H1 (cell line): Measurements from ENCODE around the gene PNMA6A. TPM values are rescaled to one million over a fixed set of nuclear protein-coding genes. Genes with fewer than 3 reads are reported as not detected.

Experiments
- CTCF ChIA-PET: fragments of 300-600 bp; sonication (Branson Sonifier 250); formaldehyde crosslinking; loops from one replicate; lab custom pipeline; 2021; ENCODE audit not compliant: partially characterized antibody; lab: Charles Lee
- POLR2A ChIA-PET: fragments of 300-600 bp; sonication (Branson Sonifier 250); formaldehyde crosslinking; loops from one replicate; lab custom pipeline; 2021; ENCODE audit warnings: inconsistent platforms; ENCODE audit not compliant: partially characterized antibody; lab: Charles Lee
- DNase-seq, 2 experiments: peaks; one replicate each; pipeline versions ENCODE4 v3.0.0 to v3.0.0-alpha.2; 2010 to 2022; ENCODE audit warnings: low spot score in 2 of 2, low read depth in 1 of 2, mixed read lengths in 1 of 2
- FAIRE-seq: peaks from 2 replicates; lab custom pipeline; 2011; peaks lifted over from hg19 to GRCh38; lab: Jason Lieb, UNC
- H2AFZ ChIP-seq: 2 replicates; pipeline ENCODE4 v1.8.1; 2012; ENCODE audit warnings: low read length, inconsistent platforms
- H2AK5ac ChIP-seq: 2 replicates; pipeline ENCODE4 v1.6.1; 2013; ENCODE audit warnings: low read depth, low read length
- H2BK120ac ChIP-seq: replicated peaks from 2 replicates; pipeline ENCODE3; 2013; ENCODE audit warnings: low read depth, low read length, inconsistent platforms
- H2BK12ac ChIP-seq: 2 replicates; pipeline ENCODE4 v1.6.1; 2013; ENCODE audit warnings: low read depth, low read length
- H2BK15ac ChIP-seq: 2 replicates; pipeline ENCODE4 v1.6.1; 2013; ENCODE audit warnings: low read length
- H2BK20ac ChIP-seq: 2 replicates; pipeline ENCODE4 v1.6.1; 2013; ENCODE audit warnings: low read length
- H2BK5ac ChIP-seq: 2 replicates; pipeline ENCODE4 v1.6.1; 2013; ENCODE audit warnings: low read depth, low read length
- H3K14ac ChIP-seq: 2 replicates; pipeline ENCODE4 v1.6.1; 2013; ENCODE audit warnings: inconsistent platforms; ENCODE audit not compliant: insufficient read length
- H3K18ac ChIP-seq: 2 replicates; pipeline ENCODE4 v1.6.1; 2013; ENCODE audit warnings: low read length; ENCODE audit errors: extremely low read depth
- H3K23ac ChIP-seq: 2 replicates; pipeline ENCODE4 v1.6.1; 2013; ENCODE audit warnings: inconsistent platforms; ENCODE audit not compliant: insufficient read length
- H3K23me2 ChIP-seq: 2 replicates; pipeline ENCODE4 v1.6.1; 2013; ENCODE audit warnings: low read depth, low read length
- H3K27ac ChIP-seq: 2 replicates; pipeline ENCODE4 v1.6.1; 2011; ENCODE audit warnings: low read depth, low read length, inconsistent platforms
- H3K27me3 ChIP-seq, 4 experiments: replicated peaks in 1 of 4; 1 replicate in 1 of 4; 2 replicates in 3 of 4; pipeline versions ENCODE4 v1.6.1 to v1.8.1; 2011 to 2013; ENCODE audit warnings: low read length in 3 of 4, mild to moderate bottlenecking in 3 of 4, inconsistent platforms in 2 of 4, mixed read lengths in 2 of 4, moderate library complexity in 1 of 4; ENCODE audit not compliant: control insufficient read depth in 3 of 4, insufficient read depth in 3 of 4; ENCODE audit errors: extremely low read depth in 1 of 4
- H3K36me3 ChIP-seq, 4 experiments: 2 replicates each; pipeline versions ENCODE4 v1.6.1 to v1.8.1; 2011 to 2013; ENCODE audit warnings: mild to moderate bottlenecking in 4 of 4, low read length in 3 of 4, moderate library complexity in 2 of 4, control low read depth in 1 of 4, inconsistent platforms in 1 of 4; ENCODE audit not compliant: insufficient read depth in 4 of 4, control insufficient read depth in 2 of 4
- H3K4ac ChIP-seq: replicated peaks from 2 replicates; pipeline ENCODE3; 2013; ENCODE audit warnings: low read length, low read depth, mixed read lengths, inconsistent platforms; ENCODE audit not compliant: insufficient read length
- H3K4me1 ChIP-seq, 4 experiments: replicated peaks in 1 of 4; 1 replicate in 1 of 4; 2 replicates in 3 of 4; pipeline versions ENCODE4 v1.6.1 to v1.8.1; 2011 to 2013; ENCODE audit warnings: low read length in 3 of 4, inconsistent platforms in 2 of 4, mixed read lengths in 1 of 4; ENCODE audit not compliant: insufficient read depth in 4 of 4, control insufficient read depth in 3 of 4
- H3K4me2 ChIP-seq, 2 experiments: 2 replicates each; pipeline versions ENCODE4 v1.6.1 to v1.8.1; 2011 to 2013; ENCODE audit warnings: low read depth in 2 of 2, low read length in 2 of 2, control low read depth in 1 of 2, inconsistent platforms in 1 of 2, mild to moderate bottlenecking in 1 of 2; ENCODE audit not compliant: insufficient read depth in 1 of 2
- H3K4me3 ChIP-seq, 4 experiments: fragments of 200-600, 300-600 bp in 1 of 4; sonication (generic), shearing (Covaris generic), sonication (Bioruptor Twin) in 1 of 4; 2 replicates each; pipeline versions ENCODE4 v1.5.1 to v1.8.1; 2011 to 2016; ENCODE audit warnings: low read length in 4 of 4, low read depth in 3 of 4, control low read depth in 2 of 4, inconsistent platforms in 2 of 4, mild to moderate bottlenecking in 2 of 4, mixed read lengths in 1 of 4, moderate library complexity in 1 of 4; ENCODE audit not compliant: insufficient read depth in 2 of 4; ENCODE audit errors: extremely low read depth in 1 of 4
- H3K56ac ChIP-seq: replicated peaks from 2 replicates; pipeline ENCODE3; 2013; ENCODE audit warnings: low read depth, mild to moderate bottlenecking, mixed read lengths, low read length, inconsistent platforms; ENCODE audit not compliant: insufficient read length
- H3K79me1 ChIP-seq: 2 replicates; pipeline ENCODE4 v1.6.1; 2013; ENCODE audit warnings: low read depth, low read length, control low read depth
- H3K79me2 ChIP-seq, 2 experiments: 2 replicates each; pipeline versions ENCODE4 v1.6.1 to v1.8.1; 2012 to 2013; ENCODE audit warnings: low read length in 2 of 2, mild to moderate bottlenecking in 2 of 2, inconsistent platforms in 1 of 2; ENCODE audit not compliant: insufficient read depth in 2 of 2, control insufficient read depth in 1 of 2
- H3K9ac ChIP-seq, 4 experiments: replicated peaks in 1 of 4; 1 replicate in 1 of 4; 2 replicates in 3 of 4; pipeline versions ENCODE4 v1.6.1 to v1.8.1; 2011 to 2013; ENCODE audit warnings: low read depth in 3 of 4, low read length in 3 of 4, control low read depth in 2 of 4, mild to moderate bottlenecking in 2 of 4, moderate library complexity in 2 of 4, inconsistent platforms in 1 of 4; ENCODE audit errors: extremely low read depth in 1 of 4
- H3K9me3 ChIP-seq, 2 experiments: 2 replicates each; pipeline versions ENCODE4 v1.6.1 to v1.8.1; 2012 to 2013; ENCODE audit warnings: mild to moderate bottlenecking in 2 of 2, moderate library complexity in 2 of 2, control low read depth in 1 of 2, inconsistent platforms in 1 of 2, low read depth in 1 of 2, low read length in 1 of 2, mixed read lengths in 1 of 2; ENCODE audit not compliant: insufficient read depth in 2 of 2
- H4K20me1 ChIP-seq, 2 experiments: replicated peaks in 1 of 2; 2 replicates each; pipeline versions ENCODE3 to v1.8.1; 2011 to 2013; ENCODE audit warnings: inconsistent platforms in 2 of 2, low read length in 2 of 2, mild to moderate bottlenecking in 1 of 2; ENCODE audit not compliant: insufficient read depth in 2 of 2, control insufficient read depth in 1 of 2
- H4K5ac ChIP-seq: 2 replicates; pipeline ENCODE4 v1.6.1; 2013; ENCODE audit warnings: low read length, low read depth, mixed read lengths, inconsistent platforms; ENCODE audit not compliant: insufficient read length
- H4K8ac ChIP-seq: 2 replicates; pipeline ENCODE4 v1.8.0; 2013; ENCODE audit warnings: mild to moderate bottlenecking, moderate library complexity, low read length, inconsistent platforms; ENCODE audit not compliant: insufficient read depth; ENCODE audit errors: extremely low read depth
- H4K91ac ChIP-seq: replicated peaks from 2 replicates; pipeline ENCODE3; 2013; ENCODE audit warnings: low read length, mixed read lengths, inconsistent platforms; ENCODE audit not compliant: insufficient read length
- CTBP2 ChIP-seq: IDR thresholded peaks from 2 replicates; pipeline ENCODE4 v1.7.0; 2011; ENCODE audit warnings: borderline replicate concordance, mild to moderate bottlenecking, moderate library complexity, mixed read lengths, low read length; ENCODE audit not compliant: insufficient read depth, insufficient read length
- FOSL1 ChIP-seq: IDR thresholded peaks from 2 replicates; pipeline ENCODE4 v1.6.1; 2011; ENCODE audit warnings: mild to moderate bottlenecking, low read depth, low read length, moderate library complexity; ENCODE audit not compliant: insufficient read depth
- KDM5A ChIP-seq: fragments of 200-600 bp; IDR thresholded peaks from 2 replicates; pipeline ENCODE4 v1.7.1; 2012; ENCODE audit warnings: mild to moderate bottlenecking, low read length, inconsistent platforms, mixed read lengths
- MAFK ChIP-seq: IDR thresholded peaks from 2 replicates; pipeline ENCODE4 v1.6.1; 2012; ENCODE audit warnings: low read depth, mild to moderate bottlenecking, improper control_type of control experiment, low read length
- NANOG ChIP-seq: IDR thresholded peaks from 2 replicates; pipeline ENCODE4 v1.6.1; 2011; ENCODE audit warnings: low read length, low read depth, mild to moderate bottlenecking, inconsistent platforms; ENCODE audit not compliant: insufficient read depth, poor library complexity, severe bottlenecking
- POU5F1 ChIP-seq: IDR thresholded peaks from 2 replicates; pipeline ENCODE4 v1.6.1; 2011; ENCODE audit warnings: low read depth, mild to moderate bottlenecking, low read length, moderate library complexity
- polyA plus RNA-seq, 7 experiments: library from polyadenylated mRNA; depleted of rRNA in 3 of 7; stranded (reverse) in 5 of 7; unstranded in 2 of 7; fragments of >200 nt in 5 of 7; fragments of 200-250 nt in 2 of 7; gene quantifications; 1 replicate in 5 of 7; 2 replicates in 1 of 7; 4 replicates in 1 of 7; pipeline versions ENCODE4 v1.2.1 to v1.2.3, GENCODE V29; 2011 to 2013; ENCODE audit warnings: missing spikeins in 2 of 7, mixed read lengths in 2 of 7
- total RNA-seq: library from RNA; stranded (reverse); fragmentation: NEBNext Ultra II Directional; extraction: Animal tissue kit (Norgen Biotek cat#: 25700); gene quantifications from 2 replicates; pipeline ENCODE4 v1.2.1, GENCODE V29; 2021
- TF ChIP-seq, protein P1 (sequence below): IDR thresholded peaks from 2 replicates; pipeline ENCODE4 v1.6.1; 2011; ENCODE audit warnings: low read depth, mild to moderate bottlenecking, low read length; ENCODE audit not compliant: insufficient read depth

PNMA6A gene
- total and polyA plus RNA-seq, 2 of the 8 experiments (the other 6 are each of a cell fraction or from before 2014, with no cell fraction given), result 2.2 to 5.7 TPM

GRCh38 chrX:153063315-153063714 is 8.9 kb upstream of the PNMA6A start:
- Histone ChIP-seq H2BK5ac (no peak overlapping the region), H3K23me2 (no peaks in the 10 kb centered on the region), H3K79me1 (no peaks in the 10 kb centered on the region), H2AK5ac (no peak overlapping the region), H2BK15ac (no peak overlapping the region), H3K36me3 (no peaks in the 10 kb centered on the region), H3K56ac (no peak overlapping the region), H4K5ac (no peak overlapping the region), H3K4me2 (no peak overlapping the region), H3K27ac (no peak overlapping the region), H3K18ac (no peak overlapping the region), H3K79me2 (no peaks in the 10 kb centered on the region), H3K14ac (no peak overlapping the region), H3K4ac (no peak overlapping the region), H3K9ac (no peak overlapping the region), H3K23ac (no peak overlapping the region), H2BK120ac (no peak overlapping the region), H4K8ac (no peak overlapping the region), H2BK20ac (no peak overlapping the region), H4K91ac (no peak overlapping the region), H2BK12ac (no peak overlapping the region), H4K20me1 (peaks cover 0 to 1% of the 10 kb centered on the region in 2 experiments), H3K9me3 (no peaks in the 10 kb centered on the region), H2AFZ (no peak overlapping the region), H3K4me3 (no peak overlapping the region), H3K27me3 (no peaks in the 10 kb centered on the region), H3K4me1 (peaks cover 0 to 3% (median 1%) of the 10 kb centered on the region in 4 experiments; a peak in 2 of 7 replicates)
- FAIRE-seq (no peak), DNase-seq (no peak)
- POLR2A ChIA-PET, result interaction anchor here (1.0 kb wide), 1 partner anchor 19 kb away, joined by 3 read pairs; no protein-coding TSS in a partner anchor
- TF ChIP-seq, protein P1, sequence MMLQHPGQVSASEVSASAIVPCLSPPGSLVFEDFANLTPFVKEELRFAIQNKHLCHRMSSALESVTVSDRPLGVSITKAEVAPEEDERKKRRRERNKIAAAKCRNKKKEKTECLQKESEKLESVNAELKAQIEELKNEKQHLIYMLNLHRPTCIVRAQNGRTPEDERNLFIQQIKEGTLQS, result no peak
- TF ChIP-seq CTBP2 (no peak), KDM5A (no peak), MAFK (no peak), POU5F1 (no peak), FOSL1 (no peak), NANOG (no peak)
- CTCF ChIA-PET, result interaction anchor here (1.4 kb wide), 1 partner anchor 24 kb away, joined by 4 read pairs; no protein-coding TSS in a partner anchor
